Activated CD4-positive, alpha-beta T cell treated with anti-CD3 and anti-CD28 coated beads, Interleukin-2, amount 50 U/mL, for 4 hours (primary cell): ENCODE measurements around the gene TLR9.

Source experiments
- DNase-seq, 2 experiments: peaks; one replicate each; pipeline ENCODE4 v3.0.0-alpha.2; 2020

Gene TLR9

GRCh38 chr3:52231502-52232278 lies 6.2 kb upstream of the TLR9 start:
- DNase-seq, result peak; percentile 87

- DNase-seq, result no peak
Measured at GRCh38 chr3:52230889-52231499, 5.5 kb upstream of the TLR9 start.

GRCh38 chr3:52230461-52230860 lies 5.0 kb upstream of the TLR9 start:
- no peak for DNase-seq

DNA sequence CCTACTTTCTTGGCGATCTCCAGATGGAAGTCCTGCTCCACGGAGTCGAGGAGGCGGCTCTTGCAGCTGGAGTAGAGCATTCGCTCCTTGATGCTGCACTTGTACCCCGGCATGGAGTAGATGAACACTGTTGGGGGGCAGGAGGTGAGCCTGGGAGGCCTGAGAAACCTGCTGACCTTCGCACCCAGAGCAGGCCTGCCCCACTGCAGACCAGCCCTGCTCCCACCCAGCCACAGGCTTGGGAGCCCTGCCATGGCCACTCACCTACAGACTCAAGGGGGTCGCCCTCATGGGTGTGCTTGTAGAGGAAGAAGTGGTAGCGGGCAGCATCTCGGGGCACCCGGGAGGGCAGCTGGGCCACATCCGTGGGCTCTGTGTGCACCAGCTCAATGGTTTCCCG lies 4.2 kb upstream of the TLR9 start:
- no peak for DNase-seq

GRCh38 chr3:52228751-52229291 lies 3.4 kb upstream of the TLR9 start:
- DNase-seq, result no peak

DNA sequence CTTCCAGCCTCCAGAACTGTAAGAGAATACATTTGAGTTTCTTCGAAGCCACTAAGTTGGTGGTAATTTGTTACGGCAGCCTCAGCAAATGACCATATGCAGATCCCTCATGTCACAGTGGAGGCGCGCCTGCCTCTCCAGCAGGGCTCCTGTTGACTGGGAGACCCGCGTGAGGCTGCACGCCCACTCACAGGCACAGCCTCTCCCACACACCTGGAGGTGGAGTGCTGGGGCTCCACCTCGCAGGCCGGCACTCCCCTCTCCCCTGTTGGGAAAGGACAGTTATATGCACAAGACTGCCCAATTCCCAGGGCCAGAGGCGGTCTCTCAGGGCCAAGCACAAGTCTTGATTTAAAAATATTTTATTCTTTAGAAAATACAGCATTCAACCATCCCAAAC lies 2.8 kb upstream of the TLR9 start:
- no peak for DNase-seq

DNA sequence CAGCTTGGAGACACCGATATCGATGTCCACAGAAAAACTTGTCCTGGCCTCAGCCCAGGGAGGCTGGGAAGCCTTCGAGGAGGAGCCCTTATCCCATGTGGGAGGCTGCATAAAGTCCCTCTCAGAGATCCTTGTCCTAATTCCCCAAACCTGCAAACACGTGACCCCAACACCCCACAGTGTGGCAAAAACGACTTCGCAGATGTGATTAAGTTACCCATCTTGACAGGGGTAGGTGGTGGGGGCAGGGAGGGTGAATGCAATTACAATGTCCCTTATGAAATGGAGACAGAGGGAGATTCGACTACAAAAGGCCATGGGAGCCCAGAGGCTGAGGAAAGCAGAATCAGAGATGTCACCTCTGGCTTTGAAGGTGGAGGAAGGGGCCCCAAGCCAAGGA lies 2.3 kb upstream of the TLR9 start:
- no peak for DNase-seq

- no peak for DNase-seq
Measured at GRCh38 chr3:52227117-52227516, 1.7 kb upstream of the TLR9 start.

DNA sequence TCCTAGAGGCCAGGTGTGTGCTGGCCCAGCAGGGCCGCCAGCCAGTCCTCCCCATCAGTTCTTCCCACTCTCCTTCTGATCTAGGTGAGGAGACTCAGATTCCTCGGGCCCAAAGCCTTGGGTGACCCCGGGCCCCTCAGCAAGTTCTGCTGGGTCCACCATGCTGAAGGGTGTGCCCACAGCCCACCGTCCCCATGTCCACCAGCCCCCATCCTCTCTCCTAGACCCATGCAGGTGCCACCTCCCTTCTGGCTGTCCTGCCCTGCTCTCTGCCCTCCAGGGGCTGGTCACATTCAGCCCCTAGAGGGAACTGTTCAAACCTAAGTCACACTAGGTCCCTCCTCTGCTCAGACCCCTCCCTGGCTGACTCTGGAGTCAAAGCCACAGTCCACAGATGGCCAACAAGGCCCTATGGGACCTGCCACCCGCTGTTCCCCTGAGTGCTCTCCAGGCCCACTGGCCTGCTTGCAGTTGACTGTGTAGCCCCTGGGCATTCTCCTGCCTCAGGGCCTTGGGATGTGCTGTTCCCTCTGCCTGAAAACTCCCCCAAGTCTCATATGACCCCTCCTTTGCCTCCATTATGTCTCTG lies 878 bp upstream of the TLR9 start:
- DNase-seq, result no peak

- DNase-seq, result no peak
Measured at GRCh38 chr3:52223449-52224408, 1.7 kb downstream of the TLR9 start.

DNA sequence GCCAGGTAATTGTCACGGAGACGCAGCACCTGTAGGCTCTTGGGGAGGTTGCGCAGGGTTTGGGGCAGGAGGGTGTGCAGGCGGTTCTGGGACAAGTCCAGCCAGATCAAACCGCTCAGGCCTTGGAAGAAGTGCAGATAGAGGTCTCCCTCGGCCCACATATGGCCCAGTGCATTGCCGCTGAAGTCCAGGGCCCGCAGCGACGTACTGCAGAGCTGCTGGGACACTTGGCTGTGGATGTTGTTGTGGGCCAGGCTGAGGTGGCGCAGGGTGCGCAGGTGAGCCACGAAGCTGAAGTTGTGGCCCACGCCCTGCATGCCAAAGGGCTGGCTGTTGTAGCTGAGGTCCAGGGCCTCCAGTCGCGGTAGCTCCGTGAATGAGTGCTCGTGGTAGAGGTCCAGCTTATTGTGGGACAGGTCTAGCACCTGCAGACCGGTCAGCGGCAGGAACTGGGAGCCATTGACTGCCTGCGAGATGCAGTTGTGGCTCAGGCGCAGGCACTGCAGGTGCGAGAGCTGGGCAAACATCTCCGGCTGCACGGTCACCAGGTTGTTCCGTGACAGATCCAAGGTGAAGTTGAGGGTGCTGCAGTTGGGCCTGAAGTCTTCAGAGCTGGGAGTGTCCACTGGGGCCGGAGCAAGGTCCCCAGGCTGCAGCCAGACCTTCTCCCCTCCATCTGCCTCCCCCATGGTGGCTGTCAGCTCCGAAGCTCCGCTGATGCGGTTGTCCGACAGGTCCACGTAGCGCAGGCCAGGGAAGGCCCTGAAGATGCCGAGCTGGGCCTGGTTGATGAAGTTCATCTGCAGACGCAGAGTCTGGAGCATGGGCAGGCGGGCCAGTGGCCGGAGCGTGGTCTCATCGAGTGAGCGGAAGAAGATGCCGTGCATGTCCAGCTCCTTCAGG lies 2.9 kb downstream of the TLR9 start:
- DNase-seq, result no peak

GRCh38 chr3:52221563-52222318 lies 3.7 kb downstream of the TLR9 start:
- peak; percentile 37 to 39 for DNase-seq

DNA sequence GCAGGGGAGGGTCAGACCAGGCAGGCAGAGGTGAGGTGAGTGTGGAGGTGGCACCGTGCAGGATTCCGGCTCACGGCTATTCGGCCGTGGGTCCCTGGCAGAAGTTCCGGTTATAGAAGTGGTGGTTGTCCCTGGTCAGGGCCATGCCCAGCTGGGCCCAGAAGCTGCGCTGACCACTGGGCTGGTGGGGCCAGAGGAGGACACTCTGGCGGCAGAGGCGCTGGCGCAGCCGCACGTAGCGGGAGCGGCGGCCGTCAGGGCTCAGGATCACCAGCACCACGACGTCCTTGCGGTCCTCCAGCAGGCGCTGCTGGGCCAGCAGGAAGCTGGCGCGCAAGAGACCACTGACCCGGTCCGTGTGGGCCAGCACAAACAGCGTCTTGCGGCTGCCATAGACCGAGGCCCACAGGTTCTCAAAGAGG lies 4.3 kb downstream of the TLR9 start:
- DNase-seq, result no peak

DNA sequence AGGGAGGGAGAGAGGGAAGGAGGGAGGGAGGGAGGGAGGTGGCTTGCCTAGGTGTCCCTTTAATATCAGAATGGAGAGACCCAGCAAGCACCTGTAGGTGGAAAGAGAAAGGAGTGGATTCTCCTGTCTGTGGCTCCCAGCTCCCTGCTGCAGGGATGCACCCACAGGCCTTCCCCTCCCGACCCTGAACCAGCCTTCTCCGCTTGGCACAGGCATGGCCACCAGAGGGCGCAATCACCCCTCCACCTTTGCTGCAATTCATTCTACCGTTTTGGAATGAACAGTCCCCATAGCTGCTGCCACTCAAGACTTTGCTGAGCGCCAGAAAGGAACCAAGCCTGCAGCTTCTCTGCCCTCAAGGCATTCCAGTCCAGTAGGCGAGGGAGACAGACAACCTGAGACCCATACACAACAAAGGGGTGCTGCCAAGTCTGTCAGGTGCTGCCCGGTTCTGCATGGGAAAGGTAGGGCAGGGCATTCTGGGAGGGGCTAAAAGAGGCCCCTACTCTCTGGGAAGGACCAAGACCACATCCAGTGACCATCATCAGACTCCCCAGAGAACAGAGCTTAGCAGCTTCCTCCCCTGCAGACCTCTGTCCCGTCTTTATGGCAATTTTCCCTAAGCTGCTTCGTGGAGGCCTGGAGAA lies 4.9 kb downstream of the TLR9 start:
- DNase-seq, result peak; percentile 86 to 91

GRCh38 chr3:52218937-52219650 lies 6.4 kb downstream of the TLR9 start:
- no peak for DNase-seq

- no peak for DNase-seq
Measured at GRCh38 chr3:52218454-52218853, 7.0 kb downstream of the TLR9 start.

GRCh38 chr3:52218026-52218425 lies 7.4 kb downstream of the TLR9 start:
- no peak for DNase-seq

DNA sequence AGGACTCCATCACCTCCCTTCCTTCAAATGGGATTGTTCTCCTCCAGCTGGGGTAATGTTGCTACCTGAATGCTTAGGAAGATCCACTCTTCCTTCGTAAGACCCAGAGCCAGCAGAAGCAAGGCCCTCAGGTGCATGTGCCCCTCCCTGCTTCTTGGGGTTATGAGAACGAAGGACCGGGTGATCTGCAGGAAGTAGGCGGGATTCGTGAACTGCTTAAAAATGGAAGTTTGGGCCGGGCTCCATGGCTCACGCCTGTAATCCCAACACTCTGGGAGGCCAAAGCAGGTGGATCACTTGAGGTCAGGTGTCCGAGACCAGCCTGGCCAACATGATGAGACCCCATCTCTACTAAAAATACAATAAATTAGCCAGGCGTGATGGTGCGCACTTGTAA lies 8.0 kb downstream of the TLR9 start:
- no peak for DNase-seq

DNA sequence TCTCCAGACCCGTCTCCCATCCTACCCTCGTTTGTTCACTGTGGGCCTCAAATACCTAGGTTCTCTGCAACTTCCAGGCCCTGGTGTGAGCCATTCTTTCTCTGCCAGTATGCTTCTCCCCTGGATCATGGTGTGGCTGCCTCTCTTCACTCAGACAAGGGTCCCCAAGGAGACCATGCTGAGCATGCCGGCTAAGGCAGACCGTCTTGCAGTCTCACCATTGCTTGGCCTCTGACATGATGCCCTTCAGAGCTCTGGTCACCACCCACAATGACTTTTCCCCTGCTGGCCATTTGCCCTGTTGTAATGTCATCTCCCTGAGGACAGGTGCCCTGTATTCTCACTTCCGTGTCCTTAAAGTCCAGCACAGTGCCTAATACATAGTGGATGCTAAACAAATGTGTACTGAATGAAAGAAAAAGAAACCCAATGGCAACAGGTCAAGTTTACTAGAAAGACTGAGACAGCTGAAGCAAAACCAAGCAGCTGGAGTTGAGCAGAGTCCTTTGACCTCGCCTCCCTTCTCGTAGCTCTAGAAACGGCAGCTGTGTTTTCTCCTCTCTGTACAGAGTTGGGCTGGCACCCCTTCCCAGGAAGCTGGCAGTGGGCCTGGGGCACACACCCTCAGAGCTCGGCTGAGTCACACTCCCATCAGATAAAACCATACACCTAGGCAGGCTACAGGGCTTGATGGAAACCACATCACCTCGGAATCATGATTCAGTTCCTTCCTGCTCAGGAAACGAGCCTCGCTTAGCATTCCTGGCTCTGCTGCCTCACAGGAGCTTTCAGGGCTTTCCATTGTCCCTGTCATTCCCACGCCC lies 8.6 kb downstream of the TLR9 start:
- DNase-seq, result peak; percentile 64 to 65
